ENCODE results near the gene ADAMTS20.

The ADAMTS20 gene

GRCh38 chr12:43337571-43338444 lies 214.2 kb downstream of the ADAMTS20 start:
- no peak for DNase-seq (ENCODE audit: extremely low read depth, low read depth)
- no peak overlapping the region for H3K4me3 ChIP-seq (replicated peaks; ENCODE audit: low read depth, low read length)
- TF ChIP-seq CTCF (IDR thresholded peaks at IDR 0.05; ENCODE audit: low read depth, low read length, missing control alignments), result no peak

GRCh38 chr12:43336962-43337555 lies 214.9 kb downstream of the ADAMTS20 start:
- H3K4me3 ChIP-seq (replicated peaks; ENCODE audit: low read depth, low read length), result no peak overlapping the region
- TF ChIP-seq CTCF (IDR thresholded peaks at IDR 0.05; ENCODE audit: low read depth, low read length, missing control alignments), result peak; percentile 36
- no peak for DNase-seq (ENCODE audit: extremely low read depth, low read depth)

- no peak for DNase-seq (ENCODE audit: extremely low read depth, low read depth)
- no peak overlapping the region for H3K4me3 ChIP-seq (replicated peaks; ENCODE audit: low read depth, low read length)
- TF ChIP-seq CTCF (IDR thresholded peaks at IDR 0.05; ENCODE audit: low read depth, low read length, missing control alignments), result no peak
These were observed 218.4 kb downstream of the ADAMTS20 start for GRCh38 chr12:43333644-43334043.

- DNase-seq (ENCODE audit: extremely low read depth, low read depth), result no peak
- TF ChIP-seq CTCF (IDR thresholded peaks at IDR 0.05; ENCODE audit: low read depth, low read length, missing control alignments), result no peak
- H3K4me3 ChIP-seq (replicated peaks; ENCODE audit: low read depth, low read length), result no peak overlapping the region
These were observed 218.9 kb downstream of the ADAMTS20 start for GRCh38 chr12:43332977-43333640.

GRCh38 chr12:43331935-43332334 lies 220.1 kb downstream of the ADAMTS20 start:
- no peak for DNase-seq (ENCODE audit: extremely low read depth, low read depth)
- H3K4me3 ChIP-seq (replicated peaks; ENCODE audit: low read depth, low read length), result no peak overlapping the region
- no peak for TF ChIP-seq CTCF (IDR thresholded peaks at IDR 0.05; ENCODE audit: low read depth, low read length, missing control alignments)

- no peak overlapping the region for H3K4me3 ChIP-seq (replicated peaks; ENCODE audit: low read depth, low read length)
- TF ChIP-seq CTCF (IDR thresholded peaks at IDR 0.05; ENCODE audit: low read depth, low read length, missing control alignments), result no peak
These were observed 222.6 kb downstream of the ADAMTS20 start for GRCh38 chr12:43329375-43329774.

More at GRCh38 chr12:43329375-43329774, 222.6 kb downstream of the ADAMTS20 start:
- DNase-seq (ENCODE audit: extremely low read depth, low read depth), result no peak
